GM12892 (cell line): ENCODE measurements around the gene OR51B5.

Experiments used
- POLR2A ChIP-seq: IDR thresholded peaks from 2 replicates; pipeline ENCODE4 v1.6.1; 2011; ENCODE audit warnings: low read depth, low read length, control low read depth
- POLR2AphosphoS5 ChIP-seq: IDR thresholded peaks from 2 replicates; pipeline ENCODE4 v1.6.1; 2011; ENCODE audit warnings: low read depth, low read length, control low read depth
- TAF1 ChIP-seq: IDR thresholded peaks from 2 replicates; pipeline ENCODE4 v1.6.1; 2011; ENCODE audit warnings: low read depth, mild to moderate bottlenecking, control low read depth, low read length, borderline replicate concordance

DNA sequence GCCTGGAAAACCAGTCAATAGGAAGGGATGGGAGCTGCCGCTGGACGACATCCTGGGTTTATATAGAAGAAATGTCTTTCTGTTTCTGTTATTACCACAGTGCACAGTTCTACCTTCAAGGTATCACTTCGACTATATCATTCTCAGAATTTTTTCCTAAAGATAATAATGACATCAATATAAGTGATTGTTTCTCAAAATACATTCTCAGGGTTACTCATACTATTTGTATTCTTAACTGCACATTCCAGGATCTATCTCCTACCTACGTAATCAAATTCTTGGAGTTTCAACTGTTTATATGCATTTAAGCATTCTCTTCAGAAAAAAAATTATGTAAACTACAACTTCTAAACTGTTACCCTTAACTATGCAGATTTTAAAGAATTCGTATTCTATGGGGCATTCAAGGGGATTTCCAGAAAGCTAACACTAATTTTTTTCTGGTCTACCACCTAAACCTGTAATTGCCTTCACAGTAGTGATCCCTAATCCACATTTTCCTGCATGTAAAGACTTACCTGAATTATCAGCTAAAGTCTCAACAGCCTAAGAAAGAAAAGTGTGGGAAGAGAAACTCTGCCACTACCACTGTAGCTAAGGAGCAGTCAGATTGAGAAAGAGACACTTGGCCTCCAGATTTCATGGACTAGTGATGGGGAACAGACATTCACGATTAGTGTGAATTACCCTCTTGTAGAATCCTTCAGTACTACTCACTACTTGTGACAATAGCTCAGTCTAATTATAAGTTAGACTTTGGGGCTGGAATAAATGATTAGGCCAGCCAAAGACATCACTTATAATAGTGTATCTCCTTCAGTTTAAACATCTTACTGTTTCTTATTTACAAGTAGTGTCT, at the start of gene OR51B5:
- TF ChIP-seq POLR2AphosphoS5 (no peak), POLR2A (no peak), TAF1 (no peak)
